Activated CD8-positive, alpha-beta T cell treated with anti-CD3 and anti-CD28 coated beads for 36 hours (primary cell): Measurements from ENCODE around the gene DYSF. TPM values are rescaled to one million over a fixed set of nuclear protein-coding genes. Genes with fewer than 3 reads are reported as not detected.

ENCODE experiments used
- ATAC-seq: fragments of 200-7000 bp; cut with Tn5 transposase; one replicate; pipeline ENCODE4 v1.10.0; 2021; ENCODE audit warnings: mild to moderate bottlenecking, moderate library complexity
- CTCF ChIA-PET: fragments of 350-600 bp; sonication (Branson Sonifier 250); formaldehyde crosslinking; loops from one replicate; lab custom pipeline; 2021; ENCODE audit warnings: antibody characterized with exemption; lab: Charles Lee
- POLR2A ChIA-PET: fragments of 350-600 bp; sonication (Branson Sonifier 250); formaldehyde crosslinking; loops from one replicate; lab custom pipeline; 2021; ENCODE audit warnings: antibody characterized with exemption; lab: Charles Lee
- DNase-seq: peaks from one replicate; pipeline ENCODE4 v3.0.0-alpha.2; 2020
- H3K27ac Mint-ChIP-seq: one replicate; pipeline ENCODE4 v1.8.0; 2021; ENCODE audit warnings: mild to moderate bottlenecking, mixed read lengths
- H3K27me3 Mint-ChIP-seq: one replicate; pipeline ENCODE4 v1.8.0; 2021; ENCODE audit warnings: mixed read lengths
- H3K36me3 Mint-ChIP-seq: one replicate; pipeline ENCODE4 v1.8.0; 2021; ENCODE audit warnings: low read depth, mixed read lengths
- H3K4me1 Mint-ChIP-seq: one replicate; pipeline ENCODE4 v1.8.0; 2021; ENCODE audit warnings: low read depth, mixed read lengths
- H3K4me3 Mint-ChIP-seq: one replicate; pipeline ENCODE4 v1.8.0; 2021; ENCODE audit warnings: mild to moderate bottlenecking, moderate library complexity, mixed read lengths
- H3K9me3 Mint-ChIP-seq: one replicate; pipeline ENCODE4 v1.8.0; 2021; ENCODE audit warnings: mixed read lengths
- intact Hi-C: fragments of 100-400 bp; cut with micrococcal nuclease; formaldehyde crosslinking; loops from one replicate; pipeline ENCODE4 v1.10.0; 2022
- total RNA-seq, 2 experiments: library from RNA; stranded (reverse); gene quantifications; one replicate each; pipeline ENCODE4 v1.2.3, GENCODE V29; 2021
- TF ChIP-seq, protein P1 (sequence below): fragments of 200-600 bp; IDR thresholded peaks from one replicate; pipeline ENCODE4 v1.8.0; 2022; ENCODE audit warnings: antibody characterized with exemption, mild to moderate bottlenecking

The DYSF gene
- total RNA-seq, 2 experiments from 2014 or later: 3.5 to 3.8 TPM

DNA sequence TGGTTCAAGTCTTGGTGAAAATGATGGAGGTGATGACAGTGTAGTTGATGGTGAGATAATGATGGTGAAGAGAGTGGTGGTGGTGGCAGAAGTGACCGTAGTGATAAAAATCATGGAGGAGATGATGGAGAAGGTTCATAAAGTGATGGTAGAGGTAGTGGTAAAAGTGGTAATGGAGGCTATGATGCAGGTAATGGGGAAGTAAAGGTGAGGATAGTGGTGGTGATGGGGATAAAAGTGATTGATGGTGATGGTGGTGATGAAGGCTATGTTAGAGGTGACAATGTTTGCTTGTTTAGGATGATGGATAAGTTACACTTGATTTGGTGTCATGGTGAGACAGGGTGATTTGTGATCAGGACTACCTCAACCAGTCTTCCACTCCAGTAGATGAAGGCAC is 268.9 kb downstream of the DYSF start:
- intact Hi-C loops: no loop called here
- DNase-seq (no peak), ATAC-seq (no peak)
- TF ChIP-seq, protein P1, sequence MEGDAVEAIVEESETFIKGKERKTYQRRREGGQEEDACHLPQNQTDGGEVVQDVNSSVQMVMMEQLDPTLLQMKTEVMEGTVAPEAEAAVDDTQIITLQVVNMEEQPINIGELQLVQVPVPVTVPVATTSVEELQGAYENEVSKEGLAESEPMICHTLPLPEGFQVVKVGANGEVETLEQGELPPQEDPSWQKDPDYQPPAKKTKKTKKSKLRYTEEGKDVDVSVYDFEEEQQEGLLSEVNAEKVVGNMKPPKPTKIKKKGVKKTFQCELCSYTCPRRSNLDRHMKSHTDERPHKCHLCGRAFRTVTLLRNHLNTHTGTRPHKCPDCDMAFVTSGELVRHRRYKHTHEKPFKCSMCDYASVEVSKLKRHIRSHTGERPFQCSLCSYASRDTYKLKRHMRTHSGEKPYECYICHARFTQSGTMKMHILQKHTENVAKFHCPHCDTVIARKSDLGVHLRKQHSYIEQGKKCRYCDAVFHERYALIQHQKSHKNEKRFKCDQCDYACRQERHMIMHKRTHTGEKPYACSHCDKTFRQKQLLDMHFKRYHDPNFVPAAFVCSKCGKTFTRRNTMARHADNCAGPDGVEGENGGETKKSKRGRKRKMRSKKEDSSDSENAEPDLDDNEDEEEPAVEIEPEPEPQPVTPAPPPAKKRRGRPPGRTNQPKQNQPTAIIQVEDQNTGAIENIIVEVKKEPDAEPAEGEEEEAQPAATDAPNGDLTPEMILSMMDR: no peak
- Mint-ChIP-seq H3K27ac (no peak overlapping the region), H3K9me3 (peaks cover 3% of the 10 kb centered on the region), H3K27me3 (no peaks in the 10 kb centered on the region), H3K4me3 (no peak overlapping the region), H3K36me3 (no peaks in the 10 kb centered on the region), H3K4me1 (no peaks in the 10 kb centered on the region)
- POLR2A ChIA-PET: no interaction called here
- CTCF ChIA-PET: no interaction called here

DNA sequence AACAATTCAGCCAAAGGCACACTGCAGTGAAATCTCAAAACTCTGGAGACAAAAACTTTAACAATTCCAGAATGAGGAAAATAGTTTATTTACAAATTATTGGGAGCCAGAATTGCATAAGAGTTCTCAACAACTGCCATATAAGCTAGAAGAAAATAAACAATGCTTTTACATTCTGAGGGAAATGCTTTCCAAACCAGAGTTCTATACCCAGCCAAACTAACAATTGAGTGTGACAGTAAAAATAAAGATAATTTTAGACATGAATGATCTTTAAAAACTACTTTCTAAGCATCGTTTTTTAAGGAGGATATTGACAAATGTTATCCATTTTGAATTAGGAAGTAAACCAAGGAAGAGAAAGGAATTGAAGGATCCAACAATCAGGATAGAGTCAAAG is 271.4 kb downstream of the DYSF start:
- H3K36me3 Mint-ChIP-seq: no peaks in the 10 kb centered on the region
- POLR2A ChIA-PET: no interaction called here
- H3K27me3 Mint-ChIP-seq: no peaks in the 10 kb centered on the region
- intact Hi-C loops: no loop called here
- H3K4me3 Mint-ChIP-seq: no peak overlapping the region
- DNase-seq (no peak), ATAC-seq (no peak)
- H3K27ac Mint-ChIP-seq: no peak overlapping the region
- CTCF ChIA-PET: no interaction called here
- TF ChIP-seq, protein P1: no peak
- peaks cover 3% of the 10 kb centered on the region for H3K9me3 Mint-ChIP-seq
- H3K4me1 Mint-ChIP-seq: no peaks in the 10 kb centered on the region

DNA sequence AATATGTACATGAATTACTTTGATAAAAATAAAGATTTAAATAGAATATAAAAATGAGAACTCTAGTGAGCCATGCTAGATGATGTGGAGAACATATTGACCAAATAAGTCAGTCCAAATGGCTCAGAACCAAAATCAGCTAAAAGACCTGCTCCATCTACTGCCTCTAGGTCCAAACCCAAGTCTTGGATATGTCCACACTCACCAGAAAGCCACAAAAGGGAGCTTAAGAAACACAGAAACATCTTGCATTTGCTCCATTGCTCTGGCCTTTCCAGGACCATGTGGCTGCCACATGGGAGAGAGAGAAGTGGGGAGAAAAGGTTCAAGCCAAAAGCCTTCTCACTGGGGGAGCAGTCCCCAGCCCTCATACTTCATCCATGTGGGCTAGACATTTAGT is 272.5 kb downstream of the DYSF start:
- TF ChIP-seq, protein P1: no peak
- intact Hi-C loops: no loop called here
- no peak overlapping the region for H3K27ac Mint-ChIP-seq
- no peaks in the 10 kb centered on the region for H3K27me3 Mint-ChIP-seq
- no peaks in the 10 kb centered on the region for H3K4me1 Mint-ChIP-seq
- POLR2A ChIA-PET: no interaction called here
- no peak overlapping the region for H3K4me3 Mint-ChIP-seq
- CTCF ChIA-PET: no interaction called here
- no peaks in the 10 kb centered on the region for H3K36me3 Mint-ChIP-seq
- DNase-seq (no peak), ATAC-seq (no peak)
- peaks cover 3% of the 10 kb centered on the region for H3K9me3 Mint-ChIP-seq

DNA sequence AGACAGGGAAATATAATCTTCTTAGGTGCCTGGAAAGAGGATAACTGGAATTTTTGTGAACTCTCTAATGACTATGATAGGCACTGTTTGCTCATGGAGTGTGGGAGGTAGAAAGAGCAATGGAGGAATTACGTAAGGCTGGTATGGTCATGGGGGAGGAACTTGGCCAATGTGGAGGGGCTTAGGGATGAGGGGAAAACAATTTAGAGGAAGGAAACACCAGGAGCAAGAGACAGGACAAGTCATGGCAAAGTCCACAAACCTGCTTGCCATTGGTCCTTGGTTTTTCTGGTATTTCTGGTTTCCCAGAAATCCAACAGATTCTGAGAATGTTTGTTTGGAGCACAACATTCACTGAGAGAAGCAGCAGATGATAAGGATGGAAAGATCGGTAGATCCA is 274.2 kb downstream of the DYSF start:
- TF ChIP-seq, protein P1: no peak
- Mint-ChIP-seq H3K4me1 (no peaks in the 10 kb centered on the region), H3K9me3 (peaks cover 3% of the 10 kb centered on the region), H3K36me3 (no peaks in the 10 kb centered on the region), H3K4me3 (no peak overlapping the region), H3K27ac (no peak overlapping the region), H3K27me3 (peaks cover 3% of the 10 kb centered on the region)
- no peak for ATAC-seq
- POLR2A ChIA-PET: interaction anchor here (0.6 kb wide), 1 partner anchor 352 kb away, joined by 3 read pairs; no protein-coding TSS in a partner anchor
- no peak for DNase-seq
- CTCF ChIA-PET: no interaction called here
- intact Hi-C loops: no loop called here

DNA sequence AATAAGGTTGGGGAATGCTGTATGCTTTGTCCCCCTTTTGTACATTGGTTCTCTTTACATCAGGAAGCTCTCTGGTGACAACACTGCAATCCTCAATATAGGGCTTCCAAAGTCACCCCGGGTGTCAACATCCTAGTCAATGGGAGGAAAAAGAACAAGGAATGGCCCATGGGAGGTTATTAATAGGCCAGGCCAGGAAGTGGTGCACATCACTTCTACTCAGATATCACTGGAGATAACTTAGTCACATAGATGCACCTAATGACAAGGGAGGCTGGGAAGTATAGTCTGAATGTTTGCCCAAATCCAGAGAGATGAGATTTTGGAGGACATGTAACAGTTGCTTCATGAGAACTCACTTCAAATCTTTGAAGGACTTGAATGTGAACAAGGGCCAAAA is 274.7 kb downstream of the DYSF start:
- TF ChIP-seq, protein P1: no peak
- Mint-ChIP-seq H3K36me3 (no peaks in the 10 kb centered on the region), H3K4me1 (no peaks in the 10 kb centered on the region), H3K9me3 (peaks cover 3% of the 10 kb centered on the region), H3K27ac (no peak overlapping the region), H3K27me3 (peaks cover 3% of the 10 kb centered on the region), H3K4me3 (no peak overlapping the region)
- no peak for ATAC-seq
- CTCF ChIA-PET: no interaction called here
- POLR2A ChIA-PET: no interaction called here
- no peak for DNase-seq
- intact Hi-C loops: no loop called here
